NK-92 treated with Interleukin-12 subunit alpha and Interleukin-12 subunit beta, amount 100 ng/mL, for 24 hours (cell line): ENCODE measurements around the gene FOXO6.

Experiments used
- DNase-seq: peaks from one replicate; lab custom pipeline; 2025; lab: John Stamatoyannopoulos, UW

FOXO6 gene

DNA sequence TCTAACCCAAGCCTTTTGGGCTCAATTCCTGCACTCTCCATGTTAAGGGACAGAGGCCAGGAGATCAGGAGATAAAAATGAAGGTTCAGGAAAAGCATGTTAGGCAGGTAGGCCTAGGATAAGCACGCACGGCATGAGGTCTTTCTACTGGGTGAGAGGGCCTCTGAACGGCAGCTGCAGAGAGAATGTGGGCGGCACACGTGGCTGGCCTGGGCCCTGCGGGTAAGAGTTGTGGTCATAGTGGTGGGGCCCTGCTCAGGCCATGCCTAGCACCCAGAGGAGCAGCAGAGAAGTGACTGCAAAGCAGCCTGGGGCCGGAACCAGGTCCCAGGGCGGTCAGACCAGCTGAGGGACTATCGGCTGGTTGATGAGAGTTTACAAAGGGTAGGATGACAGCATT, 7.5 kb upstream of the FOXO6 start:
- DNase-seq = peak; percentile 16

DNA sequence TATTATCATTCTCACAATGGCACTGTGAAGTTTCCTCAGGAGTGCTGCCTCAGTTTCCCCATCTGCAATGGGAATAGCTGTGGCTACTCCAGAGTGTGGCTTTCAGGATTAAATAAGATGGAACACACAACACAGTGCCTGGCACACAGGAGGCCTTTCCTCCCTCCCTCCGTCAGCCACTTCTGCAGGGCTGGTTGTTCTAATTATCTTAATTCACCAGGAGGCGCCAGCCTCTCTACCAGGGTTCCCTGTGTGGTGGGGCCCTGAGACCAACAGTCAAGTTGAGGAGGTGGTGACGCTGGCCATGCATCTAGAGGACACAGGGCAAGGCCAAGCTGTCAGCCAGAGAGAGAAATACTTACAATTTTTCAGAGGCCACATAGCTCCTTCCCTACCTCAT, 6.3 kb upstream of the FOXO6 start:
- DNase-seq = no peak

- no peak for DNase-seq
Observed at GRCh38 chr1:41355356-41355755, 5.9 kb upstream of the FOXO6 start.

GRCh38 chr1:41355761-41356160, 5.5 kb upstream of the FOXO6 start:
- DNase-seq = no peak

- no peak for DNase-seq
Observed at GRCh38 chr1:41356752-41357151, 4.5 kb upstream of the FOXO6 start.

- no peak for DNase-seq
Observed at GRCh38 chr1:41357451-41358101, 3.7 kb upstream of the FOXO6 start.

DNA sequence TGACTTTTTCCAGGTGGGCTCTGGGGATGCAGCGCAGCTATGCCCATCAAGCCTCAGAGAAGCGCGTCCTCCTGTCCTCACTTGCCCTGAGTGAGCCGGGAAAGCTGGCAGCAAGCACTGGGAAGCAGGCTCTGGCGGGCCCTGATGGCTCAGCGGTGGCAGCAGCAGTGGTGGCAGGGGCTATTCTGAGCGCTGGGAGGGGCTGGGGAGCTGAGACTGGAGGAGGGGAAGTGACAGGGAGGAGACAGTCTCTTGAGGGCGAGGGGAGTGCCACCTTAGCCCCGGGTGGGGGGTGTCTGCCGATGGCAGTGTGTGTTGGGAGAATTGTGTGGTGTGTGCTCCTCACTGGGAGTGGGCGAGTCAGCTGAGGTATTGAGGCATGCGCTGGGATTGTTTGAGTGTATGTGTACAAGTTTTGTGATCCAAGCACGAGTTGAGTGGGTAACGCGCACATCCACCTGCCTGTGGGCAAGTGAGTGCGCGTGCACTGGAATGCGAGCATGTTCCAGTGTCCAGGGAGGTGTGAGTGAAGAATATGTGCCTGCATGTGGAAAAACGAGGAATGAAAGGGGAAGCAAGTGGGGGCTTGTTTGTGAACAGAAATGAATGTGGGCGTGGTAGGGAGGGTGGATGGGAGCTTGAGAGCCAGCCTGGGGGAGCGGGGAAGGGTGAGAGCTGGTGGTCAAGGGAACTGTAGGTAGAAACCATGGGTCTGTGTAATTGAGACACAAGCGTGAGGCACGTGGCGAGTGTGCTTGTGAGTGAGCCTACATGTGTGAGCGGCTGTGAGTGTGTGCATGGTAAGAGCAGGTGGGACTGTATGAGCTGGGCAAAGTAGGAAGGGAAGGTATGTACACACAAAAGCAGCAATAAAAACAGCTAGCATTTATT, 2.9 kb upstream of the FOXO6 start:
- no peak for DNase-seq

- no peak for DNase-seq
Observed at GRCh38 chr1:41359211-41360073, 1.8 kb upstream of the FOXO6 start.

- no peak for DNase-seq
Observed at GRCh38 chr1:41360074-41360785, 1.0 kb upstream of the FOXO6 start.

DNA sequence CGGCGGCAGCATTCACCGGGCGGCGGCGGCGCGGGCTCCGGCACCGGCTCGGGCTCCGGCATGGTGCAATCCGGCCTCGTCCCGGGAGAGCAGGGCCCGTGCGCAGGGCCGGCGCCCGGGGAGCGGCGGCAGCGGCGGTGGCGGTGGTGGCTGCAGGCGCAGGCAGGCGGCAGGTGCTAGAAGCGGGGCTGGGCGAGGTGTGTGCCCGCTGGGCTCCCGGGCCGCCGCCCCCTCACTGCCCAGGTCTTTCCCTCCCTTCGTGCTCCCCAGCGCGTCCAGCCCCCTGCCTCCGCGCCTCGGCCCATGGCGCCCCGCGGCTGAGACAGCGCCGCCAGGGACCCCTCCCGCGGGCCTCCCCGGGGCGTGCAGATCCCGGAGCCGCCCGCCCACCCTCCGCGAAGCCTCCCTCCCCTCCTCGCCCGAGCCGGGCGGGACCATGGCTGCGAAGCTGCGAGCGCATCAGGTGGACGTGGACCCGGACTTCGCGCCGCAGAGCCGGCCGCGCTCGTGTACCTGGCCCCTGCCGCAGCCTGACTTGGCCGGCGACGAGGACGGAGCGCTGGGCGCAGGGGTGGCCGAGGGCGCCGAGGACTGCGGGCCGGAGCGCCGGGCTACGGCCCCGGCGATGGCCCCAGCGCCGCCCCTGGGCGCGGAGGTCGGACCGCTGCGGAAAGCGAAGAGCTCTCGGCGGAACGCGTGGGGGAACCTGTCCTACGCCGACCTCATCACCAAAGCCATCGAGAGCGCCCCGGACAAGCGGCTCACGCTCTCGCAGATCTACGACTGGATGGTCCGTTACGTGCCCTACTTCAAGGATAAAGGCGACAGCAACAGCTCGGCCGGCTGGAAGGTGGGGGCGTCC, 492 bp downstream of the FOXO6 start:
- no peak for DNase-seq

DNA sequence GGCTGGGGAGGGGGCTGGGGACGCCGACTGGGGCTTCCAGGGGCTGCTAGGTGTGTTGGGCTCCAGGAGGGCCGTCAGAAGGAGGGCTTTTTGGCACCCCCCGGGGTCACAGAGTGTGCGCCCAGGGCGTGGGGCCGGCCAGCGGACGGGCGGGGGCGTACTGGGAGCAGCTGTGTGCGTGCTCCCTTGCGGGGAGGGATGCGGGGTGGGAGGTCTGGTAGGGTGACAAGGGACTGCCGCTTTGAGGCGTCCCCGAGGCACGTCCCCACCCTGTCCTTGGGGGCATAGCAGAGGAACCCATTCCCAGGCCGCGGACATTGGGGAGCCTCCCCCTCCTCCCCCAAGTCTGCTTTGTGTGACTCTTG, 1.1 kb downstream of the FOXO6 start:
- no peak for DNase-seq

DNA sequence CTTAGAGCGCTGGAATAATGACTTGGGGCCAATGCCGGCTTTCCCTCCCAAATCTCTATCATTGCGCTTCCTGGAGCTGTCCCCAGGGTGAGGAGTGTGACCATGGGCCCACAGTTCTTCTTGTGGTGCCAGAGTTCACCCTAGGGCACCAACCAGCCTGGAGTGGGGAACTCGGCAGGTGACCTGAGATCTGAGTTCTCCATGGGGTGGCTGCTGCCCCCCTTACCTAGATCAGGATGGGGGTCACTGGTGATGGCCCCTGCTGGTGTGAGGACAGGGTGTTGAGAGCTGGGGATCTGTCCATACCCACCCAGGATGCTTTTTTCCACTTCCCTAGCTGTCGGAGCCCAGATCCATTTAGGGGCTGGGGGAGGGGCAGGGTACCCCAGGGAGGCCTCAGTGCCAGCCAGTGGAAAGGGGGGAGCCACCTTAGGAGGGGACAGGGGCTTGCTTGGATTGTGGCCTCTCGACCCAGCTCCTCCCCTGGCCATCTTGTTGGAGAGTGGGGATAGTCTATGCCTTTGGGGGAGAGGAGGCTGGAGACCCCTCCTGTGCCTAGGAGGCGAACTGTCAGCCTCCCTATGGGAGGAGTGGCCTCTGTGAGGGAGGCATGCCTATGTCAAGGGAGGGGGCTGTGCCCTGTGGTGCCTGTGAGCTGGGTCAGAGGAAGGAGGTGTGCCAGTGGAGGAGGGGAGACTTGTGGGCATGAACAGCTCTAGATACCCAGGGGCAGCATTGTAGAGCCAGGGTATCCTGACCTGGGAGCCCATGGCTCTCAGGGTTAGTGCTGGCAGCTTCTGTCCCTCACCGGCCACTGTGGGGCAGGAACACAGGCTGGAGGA, 1.7 kb downstream of the FOXO6 start:
- no peak for DNase-seq

- DNase-seq = no peak
Observed at GRCh38 chr1:41363591-41364320, 2.5 kb downstream of the FOXO6 start.

DNA sequence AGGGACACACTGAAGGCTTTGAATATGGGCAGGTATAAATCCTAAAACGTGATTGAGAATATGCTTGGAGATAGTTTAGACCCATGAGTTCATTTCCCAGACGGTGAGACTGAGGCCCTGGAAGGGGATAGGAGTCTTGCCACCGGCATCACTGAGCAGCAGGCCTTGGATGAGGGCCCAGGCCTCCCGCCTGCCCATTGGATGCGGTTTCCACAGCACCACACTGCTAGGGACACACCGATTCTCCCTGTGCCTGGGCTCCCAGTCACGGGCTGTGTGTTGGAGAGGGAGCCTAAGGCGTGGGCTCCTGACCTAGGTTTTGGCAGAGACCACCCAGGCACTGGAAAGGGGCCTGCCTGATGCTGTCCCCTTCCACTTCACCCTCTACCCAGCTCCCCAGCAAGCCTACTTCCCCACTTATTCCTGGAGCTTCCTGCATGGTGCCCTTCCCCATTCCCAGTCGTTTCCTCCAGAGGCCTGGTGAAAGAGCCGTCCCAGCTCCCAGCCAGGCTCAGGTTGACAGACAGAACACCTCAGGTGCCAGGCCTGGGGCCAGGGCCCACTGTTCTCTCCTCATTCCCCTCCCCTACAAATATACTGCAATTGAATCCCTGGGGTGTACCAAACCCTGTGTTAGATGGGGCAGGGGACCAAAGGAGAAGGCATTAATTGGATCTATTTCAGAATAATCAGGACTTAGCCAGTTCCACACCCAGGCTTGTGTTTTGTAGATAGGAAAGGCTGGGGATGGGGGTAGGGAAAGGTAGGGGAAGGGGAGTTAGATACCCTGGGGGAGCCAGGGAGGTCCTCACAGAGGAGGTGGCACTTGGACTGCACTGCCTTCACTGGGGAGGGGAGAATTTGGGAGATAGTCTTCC, 3.4 kb downstream of the FOXO6 start:
- no peak for DNase-seq

DNA sequence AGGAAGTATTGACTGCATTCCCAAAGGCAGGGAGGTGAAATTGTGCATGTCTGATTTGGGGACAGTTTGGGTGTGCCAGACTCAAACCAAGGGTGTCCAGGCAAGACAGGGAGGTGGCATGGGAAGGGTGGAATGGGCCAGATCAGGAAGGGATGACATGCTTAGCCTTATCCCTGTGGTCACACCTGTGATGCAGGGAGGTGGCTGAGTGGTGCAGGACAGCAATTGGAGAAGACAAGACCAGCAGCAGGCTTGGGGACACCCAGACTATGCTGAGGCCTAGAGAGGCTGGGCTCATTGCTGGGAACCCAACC, 4.0 kb downstream of the FOXO6 start:
- no peak for DNase-seq

- no peak for DNase-seq
Observed at GRCh38 chr1:41365772-41366454, 4.7 kb downstream of the FOXO6 start.

- no peak for DNase-seq
Observed at GRCh38 chr1:41366455-41367287, 5.4 kb downstream of the FOXO6 start.
